GM21423 (cell line): ENCODE data around the gene KIF5C.

Experiments used
- ATAC-seq: cut with Tn5 transposase; IDR thresholded peaks from one replicate; pipeline ENCODE4 v1.9.1; 2021; ENCODE audit warnings: mild to moderate bottlenecking, moderate library complexity; ENCODE audit not compliant: unreplicated experiment

The KIF5C gene

GRCh38 chr2:148887350-148888002, 12.4 kb downstream of the KIF5C start:
- ATAC-seq: no peak

GRCh38 chr2:148888003-148888501, 13.0 kb downstream of the KIF5C start:
- no peak for ATAC-seq

- no peak for ATAC-seq
Observed at GRCh38 chr2:148888986-148889385, 14.0 kb downstream of the KIF5C start.

GRCh38 chr2:148893906-148894305, 18.9 kb downstream of the KIF5C start:
- no peak for ATAC-seq

GRCh38 chr2:148896136-148896535, 21.1 kb downstream of the KIF5C start:
- no peak for ATAC-seq

- ATAC-seq: no peak
Observed at GRCh38 chr2:148899638-148900318, 24.8 kb downstream of the KIF5C start.

GRCh38 chr2:148900350-148900837, 25.4 kb downstream of the KIF5C start:
- no peak for ATAC-seq

GRCh38 chr2:148901142-148901541, 26.1 kb downstream of the KIF5C start:
- ATAC-seq: no peak

- ATAC-seq: no peak
Observed at GRCh38 chr2:148902798-148903197, 27.8 kb downstream of the KIF5C start.

GRCh38 chr2:148903294-148903693, 28.3 kb downstream of the KIF5C start:
- ATAC-seq: no peak

- ATAC-seq: no peak
Observed at GRCh38 chr2:148903979-148904378, 29.0 kb downstream of the KIF5C start.

- no peak for ATAC-seq
Observed at GRCh38 chr2:148906124-148906523, 31.1 kb downstream of the KIF5C start.

- ATAC-seq: no peak
Observed at GRCh38 chr2:148907085-148907785, 32.2 kb downstream of the KIF5C start.

- no peak for ATAC-seq
Observed at GRCh38 chr2:148909114-148909513, 34.1 kb downstream of the KIF5C start.

- ATAC-seq: no peak
Observed at GRCh38 chr2:148913061-148913460, 38.0 kb downstream of the KIF5C start.

- no peak for ATAC-seq
Observed at GRCh38 chr2:148913492-148913891, 38.5 kb downstream of the KIF5C start.

- no peak for ATAC-seq
Observed at GRCh38 chr2:148914463-148914862, 39.4 kb downstream of the KIF5C start.

GRCh38 chr2:148917431-148917830, 42.4 kb downstream of the KIF5C start:
- peak; percentile 72 for ATAC-seq

GRCh38 chr2:148918554-148918953, 43.5 kb downstream of the KIF5C start:
- ATAC-seq: no peak

- ATAC-seq: no peak
Observed at GRCh38 chr2:148920559-148920958, 45.5 kb downstream of the KIF5C start.

GRCh38 chr2:148922062-148922461, 47.0 kb downstream of the KIF5C start:
- no peak for ATAC-seq
